GM18867 (cell line): Measurements from ENCODE around the gene KLF6.

Experiments used
- ATAC-seq: cut with Tn5 transposase; IDR thresholded peaks from one replicate; pipeline ENCODE4 v1.9.1; 2021; ENCODE audit warnings: mild to moderate bottlenecking, moderate library complexity; ENCODE audit not compliant: unreplicated experiment

Gene KLF6

GRCh38 chr10:3784510-3785250 lies at the start of gene KLF6:
Gene KLF6 (minus strand): TSS chr10:3785209. CDS start chr10:3785014, 195 bp downstream.
- peak; percentile 38 for ATAC-seq

GRCh38 chr10:3834404-3834803 lies 49.4 kb upstream of the KLF6 start:
- ATAC-seq, result no peak

GRCh38 chr10:3833046-3833445 lies 48.0 kb upstream of the KLF6 start:
- ATAC-seq, result no peak

- peak; percentile 58 for ATAC-seq
Measured at GRCh38 chr10:3832022-3832786, 47.2 kb upstream of the KLF6 start.

DNA sequence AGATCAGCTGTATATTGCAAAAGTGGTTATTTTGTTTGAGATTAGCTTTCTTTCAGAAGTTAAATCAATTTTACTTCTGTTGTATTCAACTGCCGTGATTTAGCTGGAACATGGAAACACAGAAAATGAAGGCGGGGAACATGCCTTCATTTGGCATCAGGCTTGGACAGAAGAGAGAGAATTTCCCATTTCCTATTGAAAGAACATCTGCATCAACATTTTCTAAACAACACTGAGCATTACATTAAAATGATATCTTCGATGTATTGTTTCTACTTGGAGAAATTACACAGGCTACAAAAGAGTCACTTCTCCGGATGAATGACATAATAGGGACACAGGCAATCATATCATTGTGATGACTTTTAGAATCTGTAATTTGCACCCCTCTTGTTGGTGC lies 46.6 kb upstream of the KLF6 start:
- ATAC-seq, result no peak

GRCh38 chr10:3830946-3831345 lies 45.9 kb upstream of the KLF6 start:
- no peak for ATAC-seq

- ATAC-seq, result no peak
Measured at GRCh38 chr10:3829156-3830050, 44.4 kb upstream of the KLF6 start.

DNA sequence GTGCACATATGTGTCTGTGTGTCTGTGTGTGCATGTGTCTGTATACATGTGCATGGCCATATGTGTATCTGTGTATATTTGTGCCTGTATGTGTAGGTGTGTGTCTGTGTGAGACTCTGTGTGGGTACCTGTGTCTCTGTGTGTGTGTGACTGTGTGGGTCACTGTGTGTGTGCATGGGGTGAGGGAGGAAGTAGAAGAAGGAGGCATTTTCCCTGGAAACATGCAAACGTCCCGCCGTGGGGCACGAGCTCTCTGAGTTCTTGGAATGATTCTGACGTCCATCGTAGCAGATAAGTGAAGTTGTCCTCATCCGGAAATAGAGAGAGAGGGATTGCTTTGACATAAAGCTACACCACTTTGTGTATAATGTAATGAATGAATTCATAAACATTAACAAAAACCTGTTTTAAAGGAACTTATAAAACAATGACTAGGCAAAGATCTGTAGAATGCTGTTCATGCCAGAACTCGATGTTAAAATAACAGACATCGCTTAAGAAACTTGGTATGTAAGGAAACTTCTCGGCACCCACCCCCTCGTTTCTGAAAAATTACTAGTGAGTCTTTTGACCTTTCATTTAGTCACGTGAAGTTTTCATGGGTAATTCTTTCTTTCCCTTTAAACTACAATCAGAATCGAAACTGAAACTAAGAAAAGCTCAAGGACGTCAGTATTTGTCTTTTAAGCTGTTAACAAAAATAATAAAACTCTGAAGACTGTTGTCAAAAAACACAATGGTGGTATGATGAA lies 43.6 kb upstream of the KLF6 start:
- peak; percentile 53 for ATAC-seq

GRCh38 chr10:3827768-3828403 lies 42.9 kb upstream of the KLF6 start:
- no peak for ATAC-seq

DNA sequence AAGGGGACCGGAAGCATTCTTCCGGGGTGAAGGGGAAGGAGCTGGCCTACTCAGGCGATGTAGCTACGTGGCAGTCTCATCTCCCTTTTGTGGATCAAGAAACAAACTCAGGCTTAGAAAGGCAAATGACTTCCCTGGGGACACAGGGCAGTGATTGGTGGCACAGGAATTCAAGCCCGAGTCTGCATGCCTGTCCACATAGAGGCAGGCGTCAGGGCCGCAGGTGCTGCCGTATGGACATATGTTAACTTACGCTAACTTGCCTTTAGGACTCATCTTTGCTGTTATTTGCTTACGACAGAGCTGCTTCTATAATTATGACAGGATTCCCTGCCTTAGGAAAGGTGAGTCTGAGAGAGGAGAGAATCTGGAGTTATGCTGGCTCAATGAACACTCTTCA lies 42.3 kb upstream of the KLF6 start:
- ATAC-seq, result no peak

DNA sequence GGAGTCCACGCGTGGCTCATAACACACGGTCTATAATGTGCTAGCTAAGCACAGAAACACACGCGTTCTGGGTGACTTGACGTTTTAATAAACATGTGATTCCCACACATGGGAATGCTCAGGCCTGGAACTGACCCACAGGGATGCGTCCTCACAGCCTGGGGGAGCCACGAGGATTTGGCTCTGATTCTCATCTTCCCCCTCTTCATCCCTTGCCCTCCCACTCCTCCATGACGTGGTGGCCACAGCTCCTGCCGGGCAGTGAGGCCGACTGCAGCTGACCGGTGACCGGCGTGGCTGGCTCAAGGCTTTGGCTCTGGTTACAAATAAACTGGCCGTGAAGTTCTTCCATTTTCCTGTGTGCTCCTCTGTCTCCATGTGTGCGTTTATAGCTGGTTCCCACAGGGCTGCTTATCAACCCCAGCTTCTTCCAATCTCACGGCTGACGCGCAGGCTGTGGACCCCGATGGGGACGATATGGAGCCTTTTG lies 40.9 kb upstream of the KLF6 start:
- no peak for ATAC-seq

DNA sequence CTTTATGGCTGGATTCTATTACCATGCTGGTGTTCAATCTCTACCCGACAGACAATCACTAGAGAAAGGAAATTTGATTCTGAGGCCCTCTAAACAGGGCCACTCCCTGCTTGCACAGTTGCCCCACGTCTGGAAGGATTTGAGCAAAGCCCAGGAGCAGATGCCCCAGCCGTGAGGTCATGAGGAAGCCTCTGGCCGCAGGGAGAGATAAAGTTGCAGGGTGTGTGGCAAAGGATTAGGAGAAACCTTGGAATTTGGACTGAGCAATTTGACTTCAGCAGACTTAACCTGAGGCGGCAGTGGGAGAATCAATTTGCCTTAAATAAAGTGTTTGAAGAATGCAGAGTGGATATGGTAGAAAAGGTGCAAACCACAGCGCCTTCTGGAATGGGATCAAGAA lies 40.2 kb upstream of the KLF6 start:
- ATAC-seq, result no peak

DNA sequence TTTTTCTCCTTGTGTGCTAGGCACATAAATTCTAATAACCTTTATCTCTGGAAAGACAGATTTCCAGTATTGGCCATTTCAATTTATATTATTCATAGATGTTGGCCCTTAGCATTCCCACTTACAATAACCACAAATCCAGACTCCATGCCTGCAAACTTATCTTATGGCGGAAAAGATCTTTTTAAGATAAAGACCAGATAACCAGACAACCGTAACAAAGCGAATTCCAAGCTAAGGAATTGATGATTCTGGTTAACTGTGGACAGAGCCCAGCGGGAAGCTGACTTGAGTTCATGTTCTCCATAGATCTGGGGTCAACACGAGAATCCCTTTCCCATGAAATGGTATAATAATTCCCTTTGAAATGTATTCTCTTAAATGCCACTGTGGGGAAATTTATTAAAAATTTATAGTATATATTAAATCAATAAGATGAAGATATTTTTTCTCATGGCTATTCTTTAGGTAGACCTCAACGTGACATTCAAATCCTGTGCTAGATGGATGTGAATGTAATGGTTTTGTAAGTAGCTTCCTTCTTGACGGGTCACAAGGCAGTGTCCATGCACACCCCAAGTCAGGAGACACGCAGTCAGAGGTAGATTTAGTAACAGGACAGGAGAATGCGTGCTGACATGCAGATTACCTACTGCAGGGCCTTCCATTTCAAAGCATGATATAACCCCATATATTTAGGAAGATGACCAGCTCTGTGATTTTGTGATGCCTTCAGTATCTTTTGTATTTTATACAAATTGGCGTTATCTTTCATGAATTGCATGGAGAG lies 37.7 kb upstream of the KLF6 start:
- no peak for ATAC-seq

DNA sequence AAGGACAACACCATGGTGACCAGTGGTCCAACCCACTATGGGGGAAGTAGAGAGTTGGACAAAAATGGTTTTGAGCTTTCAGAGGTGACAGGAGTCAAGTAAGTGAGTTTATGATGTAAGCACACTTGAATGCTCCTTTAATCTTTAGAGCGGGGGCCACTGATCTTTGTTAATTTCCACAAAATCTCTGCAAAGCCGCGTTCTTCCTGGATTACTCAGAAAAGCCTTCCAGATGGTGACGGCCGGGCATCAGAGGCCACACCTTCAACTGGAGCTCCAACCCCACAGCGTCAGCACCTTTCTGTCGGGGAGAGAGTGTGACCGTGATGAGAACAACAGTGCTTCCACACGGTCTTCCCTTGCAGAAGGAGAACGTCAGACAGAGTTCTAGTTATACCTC lies 35.2 kb upstream of the KLF6 start:
- no peak for ATAC-seq

- no peak for ATAC-seq
Measured at GRCh38 chr10:3816995-3817394, 32.0 kb upstream of the KLF6 start.

- no peak for ATAC-seq
Measured at GRCh38 chr10:3814838-3815220, 29.8 kb upstream of the KLF6 start.

- no peak for ATAC-seq
Measured at GRCh38 chr10:3813986-3814837, 29.2 kb upstream of the KLF6 start.

GRCh38 chr10:3813267-3813666 lies 28.3 kb upstream of the KLF6 start:
- ATAC-seq, result no peak
